Measurements from ENCODE around the gene LRIG1.

LRIG1 gene

GRCh38 chr3:66536791-66537190 lies 36.0 kb upstream of the LRIG1 start:
- TF ChIP-seq CTCF (IDR thresholded peaks at IDR 0.05; ENCODE audit: insufficient read depth, low read length) = no peak
- no peak for TF ChIP-seq REST (IDR thresholded peaks at IDR 0.05; ENCODE audit: insufficient replicate concordance, low read depth)
- TF ChIP-seq GABPA (IDR thresholded peaks at IDR 0.05; ENCODE audit: low read depth) = no peak
- TF ChIP-seq POLR2AphosphoS5 (IDR thresholded peaks at IDR 0.05; ENCODE audit: low read depth) = no peak
- TF ChIP-seq SPI1 (IDR thresholded peaks at IDR 0.05; ENCODE audit: borderline replicate concordance, low read depth) = no peak
- Histone ChIP-seq H3K27me3 (ENCODE audit: insufficient read depth, poor library complexity, severe bottlenecking) (no peaks in the 10 kb centered on the region), H3K27ac (replicated peaks) (no peak overlapping the region), H3K4me3 (replicated peaks; ENCODE audit: insufficient read depth, low read length) (no peak overlapping the region)
- DNase-seq (ENCODE audit: low read depth in 1 of 2, low spot score in 1 of 2) = no peak

GRCh38 chr3:66534304-66534845 lies 33.6 kb upstream of the LRIG1 start:
- H3K27ac ChIP-seq (replicated peaks) = no peak overlapping the region
- no peak for TF ChIP-seq CTCF (IDR thresholded peaks at IDR 0.05; ENCODE audit: insufficient read depth, low read length)
- TF ChIP-seq GABPA (IDR thresholded peaks at IDR 0.05; ENCODE audit: low read depth) = no peak
- TF ChIP-seq SPI1 (IDR thresholded peaks at IDR 0.05; ENCODE audit: borderline replicate concordance, low read depth) = no peak
- no peak for TF ChIP-seq REST (IDR thresholded peaks at IDR 0.05; ENCODE audit: insufficient replicate concordance, low read depth)
- no peak for TF ChIP-seq POLR2AphosphoS5 (IDR thresholded peaks at IDR 0.05; ENCODE audit: low read depth)
- DNase-seq (ENCODE audit: low read depth in 1 of 2, low spot score in 1 of 2) = no peak
- H3K27me3 ChIP-seq (ENCODE audit: insufficient read depth, poor library complexity, severe bottlenecking) = no peaks in the 10 kb centered on the region
- H3K4me3 ChIP-seq (replicated peaks; ENCODE audit: insufficient read depth, low read length) = no peak overlapping the region

GRCh38 chr3:66532613-66533012 lies 31.8 kb upstream of the LRIG1 start:
- no peak overlapping the region for H3K27ac ChIP-seq (replicated peaks)
- H3K4me3 ChIP-seq (replicated peaks; ENCODE audit: insufficient read depth, low read length) = no peak overlapping the region
- H3K27me3 ChIP-seq (ENCODE audit: insufficient read depth, poor library complexity, severe bottlenecking) = no peaks in the 10 kb centered on the region
- no peak for TF ChIP-seq POLR2AphosphoS5 (IDR thresholded peaks at IDR 0.05; ENCODE audit: low read depth)
- TF ChIP-seq CTCF (IDR thresholded peaks at IDR 0.05; ENCODE audit: insufficient read depth, low read length) = no peak
- no peak for TF ChIP-seq SPI1 (IDR thresholded peaks at IDR 0.05; ENCODE audit: borderline replicate concordance, low read depth)
- no peak for TF ChIP-seq REST (IDR thresholded peaks at IDR 0.05; ENCODE audit: insufficient replicate concordance, low read depth)
- TF ChIP-seq GABPA (IDR thresholded peaks at IDR 0.05; ENCODE audit: low read depth) = no peak
- no peak for DNase-seq (ENCODE audit: low read depth in 1 of 2, low spot score in 1 of 2)
